A549 (cell line): ENCODE data around the gene GRIA3. TPM values are rescaled to one million over a fixed set of nuclear protein-coding genes. Genes with fewer than 3 reads are reported as not detected.

Source experiments
- ATAC-seq, 2 experiments: fragments of 200-7000 bp in 1 of 2; fragments of >200 bp in 1 of 2; cut with Nextera tagmentation in 1 of 2; cut with Tn5 transposase in 1 of 2; 3 replicates each; pipeline versions ENCODE4 v1.8.0 to v1.9.1; 2018 to 2020; ENCODE audit warnings: mild to moderate bottlenecking in 1 of 2, moderate library complexity in 1 of 2
- CTCF ChIA-PET: fragments of 300-600 bp; sonication (Branson Sonifier 250); formaldehyde crosslinking; extraction: SDS; loops from one replicate; lab custom pipeline; 2021; ENCODE audit warnings: antibody characterized with exemption, inconsistent platforms; lab: Yijun Ruan, JAX
- POLR2A ChIA-PET: fragments of 350-600 bp; formaldehyde crosslinking; extraction: SDS; loops from one replicate; lab custom pipeline; 2021; ENCODE audit warnings: antibody characterized with exemption, inconsistent platforms; lab: Yijun Ruan, JAX
- DNase-seq, 2 experiments: peaks; one replicate each; pipeline versions ENCODE4 v3.0.0 to v3.0.0-alpha.2; 2011 to 2016; ENCODE audit warnings: low read depth in 1 of 2, low spot score in 1 of 2
- FAIRE-seq: peaks from 2 replicates; lab custom pipeline; 2011; peaks lifted over from hg19 to GRCh38; lab: Jason Lieb, UNC
- H3K27ac ChIP-seq, 2 experiments: fragments of >200 bp; sonication (Bioruptor Twin); formaldehyde crosslinking; 3 replicates each; pipeline ENCODE4 v1.5.1; 2016 to 2017
- H3K4me1 ChIP-seq: fragments of >200 bp; sonication (Bioruptor Twin); formaldehyde crosslinking; 3 replicates; pipeline ENCODE4 v1.6.1; 2016
- H3K4me2 ChIP-seq: fragments of >200 bp; sonication (Bioruptor Twin); formaldehyde crosslinking; 3 replicates; pipeline ENCODE4 v1.6.1; 2016
- H3K4me3 ChIP-seq: fragments of >200 bp; sonication (Bioruptor Twin); formaldehyde crosslinking; 3 replicates; pipeline ENCODE4 v1.5.1; 2016
- H3K9me3 ChIP-seq: fragments of >200 bp; sonication (Bioruptor Twin); formaldehyde crosslinking; 3 replicates; pipeline ENCODE4 v1.6.1; 2016
- CBX2 ChIP-seq: fragments of 200-600 bp; sonication (generic); IDR thresholded peaks from 2 replicates; pipeline ENCODE4 v1.6.1; 2016; ENCODE audit warnings: low read depth, mild to moderate bottlenecking, borderline replicate concordance
- CBX8 ChIP-seq: fragments of 200-600 bp; sonication (generic); IDR thresholded peaks from 2 replicates; pipeline ENCODE4 v1.6.1; 2016
- CTCF ChIP-seq: fragments of >200 bp; sonication (Bioruptor Twin); formaldehyde crosslinking; IDR thresholded peaks from 3 replicates; pipeline ENCODE4 v1.5.1; 2016
- EHMT2 ChIP-seq: fragments of 200-600 bp; sonication (generic); IDR thresholded peaks from 2 replicates; pipeline ENCODE4 v1.6.1; 2016; ENCODE audit warnings: antibody characterized with exemption, low read depth, mild to moderate bottlenecking, moderate library complexity
- ESRRA ChIP-seq: fragments of 150-350 bp; IDR thresholded peaks from 2 replicates; pipeline ENCODE4 v1.6.1; 2014; ENCODE audit warnings: mild to moderate bottlenecking, low read length, borderline replicate concordance
- FOSL2 ChIP-seq, 2 experiments: fragments of 450-650 bp in 1 of 2; fragments of >200 bp in 1 of 2; sonication (Bioruptor Twin) in 1 of 2; formaldehyde crosslinking; IDR thresholded peaks; 2 replicates each; pipeline versions ENCODE4 v1.5.0 to v1.6.1; 2016 to 2020; ENCODE audit warnings: mild to moderate bottlenecking in 1 of 2, moderate library complexity in 1 of 2
- HOXA7 ChIP-seq: fragments of 250-450 bp; sonication (Bioruptor Pico); IDR thresholded peaks from 2 replicates; pipeline ENCODE4 v1.5.0; 2020; ENCODE audit warnings: mild to moderate bottlenecking, moderate library complexity
- HOXB13 ChIP-seq: fragments of 250-450 bp; sonication (Bioruptor Pico); IDR thresholded peaks from 2 replicates; pipeline ENCODE4 v1.5.0; 2020; ENCODE audit warnings: low read depth, mild to moderate bottlenecking, moderate library complexity
- MAFK ChIP-seq: fragments of 450-650 bp; IDR thresholded peaks from 2 replicates; pipeline ENCODE4 v1.6.1; 2014; ENCODE audit not compliant: partially characterized antibody
- MAZ ChIP-seq: fragments of 150-350 bp; IDR thresholded peaks from 2 replicates; pipeline ENCODE4 v1.6.1; 2014; ENCODE audit warnings: antibody characterized with exemption, low read depth, low read length, borderline replicate concordance
- MYC ChIP-seq: IDR thresholded peaks from 2 replicates; pipeline ENCODE4 v1.6.1; 2012; ENCODE audit warnings: mild to moderate bottlenecking, inconsistent platforms, low read length, improper control_type of control experiment, borderline replicate concordance
- NPAS2 ChIP-seq: fragments of 250-450 bp; sonication (Bioruptor Pico); IDR thresholded peaks from 2 replicates; pipeline ENCODE4 v1.8.0; 2022; ENCODE audit warnings: mild to moderate bottlenecking, moderate library complexity, borderline replicate concordance
- POLR2AphosphoS2 ChIP-seq: conservative IDR thresholded peaks from 2 replicates; pipeline ENCODE4 v1.6.1; 2012; ENCODE audit warnings: low read length, improper control_type of control experiment, inconsistent platforms
- RAD21 ChIP-seq, 2 experiments: fragments of >200 bp in 1 of 2; sonication (Bioruptor Twin) in 1 of 2; formaldehyde crosslinking in 1 of 2; IDR thresholded peaks in 1 of 2; conservative IDR thresholded peaks in 1 of 2; 2 replicates in 1 of 2; 3 replicates in 1 of 2; pipeline ENCODE4 v1.6.1; 2012 to 2018; ENCODE audit warnings: inconsistent platforms in 1 of 2
- RNF2 ChIP-seq: fragments of 200-600 bp; sonication (generic); IDR thresholded peaks from 2 replicates; pipeline ENCODE4 v1.6.1; 2016; ENCODE audit warnings: low read depth, mild to moderate bottlenecking, antibody characterized with exemption, moderate library complexity, borderline replicate concordance
- TFCP2L1 ChIP-seq: fragments of 250-450 bp; sonication (Bioruptor Pico); IDR thresholded peaks from 2 replicates; pipeline ENCODE4 v1.5.0; 2021; ENCODE audit warnings: mild to moderate bottlenecking
- ZC3H11A ChIP-seq: fragments of 450-650 bp; IDR thresholded peaks from 2 replicates; pipeline ENCODE4 v1.6.1; 2014; ENCODE audit warnings: antibody characterized with exemption, mild to moderate bottlenecking
- ZFP36 ChIP-seq: fragments of 450-650 bp; IDR thresholded peaks from 2 replicates; pipeline ENCODE4 v1.6.1; 2014; ENCODE audit warnings: borderline replicate concordance; ENCODE audit not compliant: partially characterized antibody
- ZNF302 ChIP-seq: fragments of 250-450 bp; sonication (Bioruptor Pico); IDR thresholded peaks from 2 replicates; pipeline ENCODE4 v1.9.0; 2021; ENCODE audit warnings: inconsistent platforms, mild to moderate bottlenecking, moderate library complexity
- WGBS: methylation state at CpG from one replicate; pipeline ENCODE4 v1.1.6; 2017; ENCODE audit errors: missing lambda C conversion rate; 5-methylcytosine and 5-hydroxymethylcytosine counted together
- polyA plus RNA-seq, 4 experiments: library from polyadenylated mRNA; depleted of rRNA in 3 of 4; stranded (reverse); fragments of >200 nt; fragmentation: RNase III in 1 of 4; extraction: RNeasy Plus Mini Kit Qiagen cat#74134 plus additional on column Dnase treatment in 1 of 4; gene quantifications; 2 replicates in 3 of 4; 3 replicates in 1 of 4; pipeline ENCODE4 v1.2.3, GENCODE V29; 2011 to 2017
- TF ChIP-seq, protein P1 (sequence below): fragments of 150-350 bp; IDR thresholded peaks from 2 replicates; pipeline ENCODE4 v1.6.1; 2014; ENCODE audit warnings: low read depth, mild to moderate bottlenecking, low read length
- TF ChIP-seq, protein P2 (sequence below): IDR thresholded peaks from 2 replicates; pipeline ENCODE4 v1.6.1; 2012; ENCODE audit warnings: low read depth, borderline replicate concordance
- TF ChIP-seq, protein P3 (sequence below): fragments of 450-650 bp; IDR thresholded peaks from 2 replicates; pipeline ENCODE4 v1.6.1; 2014; ENCODE audit warnings: antibody characterized with exemption
- TF ChIP-seq, protein P4 (sequence below): fragments of 250-450 bp; sonication (Bioruptor Pico); IDR thresholded peaks from 2 replicates; pipeline ENCODE4 v1.5.0; 2021; ENCODE audit warnings: mild to moderate bottlenecking, moderate library complexity, borderline replicate concordance

Gene GRIA3
- polyA plus RNA-seq, 2 of the 4 experiments (the other 2 are of a cell fraction) = not detected

GRCh38 chrX:123189338-123189737 is 5.3 kb downstream of the GRIA3 start (continued):
- TF ChIP-seq POLR2AphosphoS2 (no peak), ESRRA (no peak), RAD21 (conservative IDR thresholded peaks at IDR 0.05 in 1 of 2, IDR thresholded peaks at IDR 0.05 in 1 of 2) (no peak), ZFP36 (no peak)

GRCh38 chrX:123190096-123190495 is 6.0 kb downstream of the GRIA3 start:
- whole genome bisulfite sequencing = 63% methylated on average over 6 of the region's 6 CpGs
- FAIRE-seq (no peak), ATAC-seq (no peak)
- H3K4me2 ChIP-seq = no peak overlapping the region
- TF ChIP-seq MAFK (no peak), MAZ (no peak)
- TF ChIP-seq, protein P1, sequence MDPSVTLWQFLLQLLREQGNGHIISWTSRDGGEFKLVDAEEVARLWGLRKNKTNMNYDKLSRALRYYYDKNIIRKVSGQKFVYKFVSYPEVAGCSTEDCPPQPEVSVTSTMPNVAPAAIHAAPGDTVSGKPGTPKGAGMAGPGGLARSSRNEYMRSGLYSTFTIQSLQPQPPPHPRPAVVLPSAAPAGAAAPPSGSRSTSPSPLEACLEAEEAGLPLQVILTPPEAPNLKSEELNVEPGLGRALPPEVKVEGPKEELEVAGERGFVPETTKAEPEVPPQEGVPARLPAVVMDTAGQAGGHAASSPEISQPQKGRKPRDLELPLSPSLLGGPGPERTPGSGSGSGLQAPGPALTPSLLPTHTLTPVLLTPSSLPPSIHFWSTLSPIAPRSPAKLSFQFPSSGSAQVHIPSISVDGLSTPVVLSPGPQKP = no peak
- TF ChIP-seq, protein P2, sequence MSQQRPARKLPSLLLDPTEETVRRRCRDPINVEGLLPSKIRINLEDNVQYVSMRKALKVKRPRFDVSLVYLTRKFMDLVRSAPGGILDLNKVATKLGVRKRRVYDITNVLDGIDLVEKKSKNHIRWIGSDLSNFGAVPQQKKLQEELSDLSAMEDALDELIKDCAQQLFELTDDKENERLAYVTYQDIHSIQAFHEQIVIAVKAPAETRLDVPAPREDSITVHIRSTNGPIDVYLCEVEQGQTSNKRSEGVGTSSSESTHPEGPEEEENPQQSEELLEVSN = no peak
- TF ChIP-seq, protein P3, sequence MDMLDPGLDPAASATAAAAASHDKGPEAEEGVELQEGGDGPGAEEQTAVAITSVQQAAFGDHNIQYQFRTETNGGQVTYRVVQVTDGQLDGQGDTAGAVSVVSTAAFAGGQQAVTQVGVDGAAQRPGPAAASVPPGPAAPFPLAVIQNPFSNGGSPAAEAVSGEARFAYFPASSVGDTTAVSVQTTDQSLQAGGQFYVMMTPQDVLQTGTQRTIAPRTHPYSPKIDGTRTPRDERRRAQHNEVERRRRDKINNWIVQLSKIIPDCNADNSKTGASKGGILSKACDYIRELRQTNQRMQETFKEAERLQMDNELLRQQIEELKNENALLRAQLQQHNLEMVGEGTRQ = no peak
- TF ChIP-seq, all 56 proteins: peak for 0
- Histone ChIP-seq H3K4me1 (no peaks in the 10 kb centered on the region), H3K27ac (no peak overlapping the region), H3K9me3 (no peaks in the 10 kb centered on the region), H3K4me3 (no peak overlapping the region)
- no peak for DNase-seq
- ChIA-PET POLR2A (no interaction called here), CTCF (no interaction called here)

DNA sequence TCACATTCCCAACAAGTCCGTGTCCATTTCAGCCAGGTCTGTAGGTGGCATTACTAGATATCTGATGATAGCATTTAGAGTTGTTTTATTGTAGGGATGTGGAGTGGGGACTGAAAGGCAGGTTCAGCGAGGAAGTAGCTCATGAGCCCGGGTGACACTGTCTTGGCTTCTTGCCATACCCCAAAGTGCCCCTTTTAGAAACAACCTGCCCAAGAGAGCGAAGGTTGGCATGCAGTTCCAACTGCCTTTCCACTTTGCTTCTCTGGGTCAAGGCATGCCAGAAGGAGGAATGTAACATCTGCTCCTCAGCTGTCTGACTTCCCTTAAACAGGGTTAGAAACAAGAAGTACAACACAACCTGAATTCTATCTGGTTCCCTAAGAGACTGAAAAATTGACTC is 9.0 kb downstream of the GRIA3 start:
- CTCF ChIA-PET = interaction anchor here (1.3 kb wide), 1 partner anchor 11 kb away, joined by 5 read pairs; no protein-coding TSS in a partner anchor
- no peak overlapping the region for H3K4me2 ChIP-seq
- ATAC-seq (no peak), DNase-seq (no peak), FAIRE-seq (no peak)
- no peak for TF ChIP-seq CBX2
- no peak for TF ChIP-seq ESRRA
- no peak for TF ChIP-seq NPAS2 (CRISPR knock-in tag)
- TF ChIP-seq CTCF = no peak
- TF ChIP-seq, protein P3 = no peak
- TF ChIP-seq RNF2 = no peak
- no peak for TF ChIP-seq ZNF302 (CRISPR knock-in tag)
- no peak for TF ChIP-seq ZC3H11A
- no peak for TF ChIP-seq MYC
- TF ChIP-seq FOSL2 (IDR thresholded peaks at IDR 0.05) = no peak
- TF ChIP-seq FOSL2 (CRISPR knock-in tag; IDR thresholded peaks at IDR 0.05) = no peak
- no peak for TF ChIP-seq EHMT2
- TF ChIP-seq, protein P4, sequence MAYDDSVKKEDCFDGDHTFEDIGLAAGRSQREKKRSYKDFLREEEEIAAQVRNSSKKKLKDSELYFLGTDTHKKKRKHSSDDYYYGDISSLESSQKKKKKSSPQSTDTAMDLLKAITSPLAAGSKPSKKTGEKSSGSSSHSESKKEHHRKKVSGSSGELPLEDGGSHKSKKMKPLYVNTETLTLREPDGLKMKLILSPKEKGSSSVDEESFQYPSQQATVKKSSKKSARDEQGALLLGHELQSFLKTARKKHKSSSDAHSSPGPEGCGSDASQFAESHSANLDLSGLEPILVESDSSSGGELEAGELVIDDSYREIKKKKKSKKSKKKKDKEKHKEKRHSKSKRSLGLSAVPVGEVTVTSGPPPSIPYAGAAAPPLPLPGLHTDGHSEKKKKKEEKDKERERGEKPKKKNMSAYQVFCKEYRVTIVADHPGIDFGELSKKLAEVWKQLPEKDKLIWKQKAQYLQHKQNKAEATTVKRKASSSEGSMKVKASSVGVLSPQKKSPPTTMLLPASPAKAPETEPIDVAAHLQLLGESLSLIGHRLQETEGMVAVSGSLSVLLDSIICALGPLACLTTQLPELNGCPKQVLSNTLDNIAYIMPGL (CRISPR knock-in tag) = no peak
- no peak for TF ChIP-seq HOXA7 (CRISPR knock-in tag)
- no peak for TF ChIP-seq CBX8
- no peak for TF ChIP-seq HOXB13 (CRISPR knock-in tag)
- TF ChIP-seq TFCP2L1 (CRISPR knock-in tag) = no peak
- WGBS = 39% methylated on average over 4 of the region's 4 CpGs
- H3K4me3 ChIP-seq = no peak overlapping the region
- H3K4me1 ChIP-seq = no peaks in the 10 kb centered on the region
- POLR2A ChIA-PET = no interaction called here
- H3K27ac ChIP-seq = no peak overlapping the region
- H3K9me3 ChIP-seq = no peaks in the 10 kb centered on the region
